Measurements from ENCODE around the gene ZNF785.
"Not testable (repeated sequence)": the region's sequence is repeated elsewhere in the genome, so short reads cannot be mapped to it uniquely, and the experiment has no call there.

ZNF785 gene

GRCh38 chr16:30601966-30602365 is 16.5 kb upstream of the ZNF785 start:
- DNase-seq, result no peak

GRCh38 chr16:30600929-30601328 is 15.4 kb upstream of the ZNF785 start:
- no peak for DNase-seq

GRCh38 chr16:30600215-30600614 is 14.7 kb upstream of the ZNF785 start:
- DNase-seq, result no peak

- DNase-seq, result no peak
These were observed 7.4 kb upstream of the ZNF785 start for GRCh38 chr16:30592871-30593270.

GRCh38 chr16:30590869-30591268 is 5.4 kb upstream of the ZNF785 start:
- DNase-seq, result not testable (repeated sequence)

- not testable (repeated sequence) for DNase-seq
These were observed 4.1 kb upstream of the ZNF785 start for GRCh38 chr16:30589582-30589981.

- no peak for DNase-seq
These were observed 3.2 kb upstream of the ZNF785 start for GRCh38 chr16:30588651-30589050.

- no peak for DNase-seq
These were observed 486 bp downstream of the ZNF785 start for GRCh38 chr16:30585022-30585399.

GRCh38 chr16:30582611-30583340 is 2.7 kb downstream of the ZNF785 start:
- no peak for DNase-seq

- no peak for DNase-seq
These were observed 4.0 kb downstream of the ZNF785 start for GRCh38 chr16:30581457-30581856.

GRCh38 chr16:30574678-30575077 is 10.8 kb downstream of the ZNF785 start:
- DNase-seq, result no peak

- DNase-seq, result peak; percentile 84
These were observed 13.8 kb downstream of the ZNF785 start, which contains the start of gene ZNF688 for GRCh38 chr16:30571445-30572322. TSS of gene ZNF688 (minus strand) at chr16:30571714. CDS start at chr16:30571629, 85 bp downstream.

- DNase-seq, result no peak
These were observed 14.7 kb downstream of the ZNF785 start for GRCh38 chr16:30570636-30571444.

GRCh38 chr16:30569746-30570635 is 15.5 kb downstream of the ZNF785 start:
- no peak for DNase-seq

GRCh38 chr16:30569281-30569680 is 16.2 kb downstream of the ZNF785 start:
- DNase-seq, result no peak

- peak; percentile 48 for DNase-seq
These were observed 17.4 kb downstream of the ZNF785 start for GRCh38 chr16:30567991-30568638.

GRCh38 chr16:30567160-30567990 is 18.1 kb downstream of the ZNF785 start:
- DNase-seq, result no peak

GRCh38 chr16:30566531-30566930 is 19.0 kb downstream of the ZNF785 start:
- DNase-seq, result no peak

GRCh38 chr16:30565984-30566383 is 19.5 kb downstream of the ZNF785 start:
- DNase-seq, result no peak

GRCh38 chr16:30565526-30565925 is 20.0 kb downstream of the ZNF785 start:
- DNase-seq, result no peak

- DNase-seq, result no peak
These were observed 23.5 kb downstream of the ZNF785 start for GRCh38 chr16:30562021-30562420.
